EL (cell line): Measurements from ENCODE around the gene DNAH9.

ENCODE experiments used
- DNase-seq: peaks from one replicate; pipeline ENCODE4 v3.0.0-alpha.2; 2016

DNAH9 gene

DNA sequence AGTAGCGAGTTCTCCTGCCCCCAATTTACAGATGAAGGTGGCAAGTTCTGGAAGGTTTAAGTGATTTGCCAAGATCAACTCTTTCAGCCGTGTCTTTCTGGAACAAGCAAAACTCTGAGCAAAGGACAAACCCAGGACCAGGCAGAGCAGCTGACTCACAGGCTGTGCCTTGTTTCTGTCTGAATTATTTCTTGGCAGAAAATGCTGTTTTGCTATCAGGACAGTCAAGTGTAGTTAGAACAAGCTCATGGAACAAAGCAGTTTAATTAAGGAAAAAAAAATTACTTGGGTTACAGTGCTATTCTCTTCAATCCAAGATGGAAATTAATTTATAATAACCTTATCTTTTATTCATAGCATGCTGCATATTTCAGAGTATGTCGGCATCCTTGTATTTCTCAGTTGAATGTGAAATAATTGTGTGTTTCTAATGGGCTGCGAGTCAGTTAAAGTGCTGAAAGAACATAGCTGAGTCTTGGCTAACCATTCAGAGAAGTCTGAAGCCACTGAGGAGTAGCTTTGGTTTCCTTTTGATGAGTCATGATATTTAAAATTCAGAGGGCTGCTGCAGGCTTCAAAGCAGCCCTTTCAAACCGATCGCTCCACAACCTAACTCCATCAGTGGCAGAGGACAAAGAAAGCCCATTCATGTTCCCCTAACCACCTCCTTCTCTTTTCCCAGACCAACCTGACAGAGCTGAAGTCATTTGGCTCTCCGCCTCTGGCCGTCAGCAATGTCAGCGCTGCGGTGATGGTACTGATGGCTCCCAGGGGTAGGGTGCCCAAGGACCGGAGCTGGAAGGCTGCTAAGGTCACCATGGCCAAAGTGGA is 255.3 kb downstream of the DNAH9 start:
- no peak for DNase-seq

DNA sequence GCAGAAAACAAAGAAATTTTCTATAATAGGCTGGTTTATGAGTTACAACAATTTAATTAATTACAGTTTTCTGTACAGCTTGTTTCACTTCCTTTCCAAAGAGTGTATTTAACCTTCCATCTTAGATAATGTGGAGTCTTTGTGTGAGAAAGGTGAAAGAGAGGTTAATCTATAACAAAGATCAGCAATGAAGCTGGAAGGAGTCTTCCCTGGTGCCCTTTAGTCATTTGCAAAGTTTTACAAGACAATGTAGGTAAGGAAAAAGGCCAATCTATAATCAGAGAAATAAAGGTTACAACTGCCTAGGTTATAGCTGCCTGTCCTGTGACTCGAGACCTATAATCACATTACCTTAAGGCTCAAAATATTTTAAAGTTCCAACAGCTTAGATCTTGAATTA is 257.0 kb downstream of the DNAH9 start:
- DNase-seq = no peak

DNA sequence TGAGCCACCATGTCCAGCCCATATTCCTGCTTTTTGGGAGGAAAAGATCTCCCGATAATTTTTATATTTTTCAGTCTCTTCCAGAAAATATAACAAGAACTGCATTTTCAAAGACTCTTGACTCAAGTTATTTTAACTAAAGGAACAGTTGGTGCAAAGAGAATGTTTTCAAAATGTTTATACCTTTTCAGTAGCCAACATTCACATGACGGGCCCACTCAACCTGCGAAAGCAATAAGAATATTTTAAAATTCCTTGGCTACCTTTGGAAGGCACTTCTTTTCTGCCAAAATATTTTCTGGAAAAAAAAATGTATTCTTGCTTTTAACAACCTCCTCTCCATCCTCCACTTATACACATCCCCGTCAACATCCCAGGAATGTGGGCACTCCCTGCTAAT is 258.7 kb downstream of the DNAH9 start:
- DNase-seq = no peak

DNA sequence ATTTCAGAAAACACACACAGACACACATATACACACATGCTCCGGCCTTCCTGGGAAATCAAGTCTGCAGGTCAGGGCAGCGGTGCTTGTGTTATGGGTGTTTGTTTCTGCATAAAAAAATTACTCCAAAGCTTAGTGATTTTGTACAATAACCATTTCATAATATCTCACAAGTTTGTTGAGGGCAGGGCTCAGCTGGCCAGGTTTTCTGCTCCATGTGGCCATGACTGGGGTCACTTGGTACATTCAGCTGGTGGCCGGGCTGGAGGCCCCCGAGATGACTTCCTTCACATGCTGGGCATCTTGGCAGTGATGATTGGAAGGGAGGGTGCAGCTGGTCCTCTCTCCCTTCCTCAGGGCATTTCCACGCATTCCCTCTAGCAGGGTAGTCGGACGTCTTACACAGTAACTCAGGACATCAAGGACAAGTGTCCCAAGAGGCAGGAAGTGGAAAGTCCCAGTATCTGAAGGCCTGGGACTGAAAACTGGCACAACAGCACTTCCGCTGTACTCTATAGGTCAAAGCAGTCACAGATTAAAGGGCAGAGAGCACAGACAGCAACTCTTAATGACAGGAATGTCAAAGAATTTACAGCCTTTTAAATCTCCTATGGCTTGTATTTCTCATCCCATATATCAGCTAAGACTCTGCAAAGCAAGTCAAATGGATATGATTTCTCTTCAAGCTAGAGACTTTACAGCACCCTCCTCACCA is 271.6 kb downstream of the DNAH9 start:
- no peak for DNase-seq

DNA sequence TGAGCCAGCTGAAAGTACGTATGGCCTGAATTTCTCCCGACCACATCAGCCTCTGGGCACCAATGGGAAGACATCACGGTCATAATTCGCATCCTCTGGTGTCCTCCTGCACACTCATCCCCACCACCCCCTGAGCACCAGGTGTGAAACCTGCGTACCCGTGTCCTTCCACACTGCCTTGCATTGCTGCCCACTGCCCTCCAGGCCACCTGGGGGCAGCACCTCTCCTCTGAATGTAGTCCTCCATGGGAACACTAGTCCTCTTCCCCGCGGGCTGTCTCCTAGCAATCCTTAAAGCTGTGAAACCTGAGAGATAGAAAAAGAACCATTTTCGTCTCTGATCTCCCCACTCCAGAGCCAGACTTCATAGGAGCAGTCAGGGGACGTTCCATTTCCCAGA is 273.5 kb downstream of the DNAH9 start:
- DNase-seq = no peak

DNA sequence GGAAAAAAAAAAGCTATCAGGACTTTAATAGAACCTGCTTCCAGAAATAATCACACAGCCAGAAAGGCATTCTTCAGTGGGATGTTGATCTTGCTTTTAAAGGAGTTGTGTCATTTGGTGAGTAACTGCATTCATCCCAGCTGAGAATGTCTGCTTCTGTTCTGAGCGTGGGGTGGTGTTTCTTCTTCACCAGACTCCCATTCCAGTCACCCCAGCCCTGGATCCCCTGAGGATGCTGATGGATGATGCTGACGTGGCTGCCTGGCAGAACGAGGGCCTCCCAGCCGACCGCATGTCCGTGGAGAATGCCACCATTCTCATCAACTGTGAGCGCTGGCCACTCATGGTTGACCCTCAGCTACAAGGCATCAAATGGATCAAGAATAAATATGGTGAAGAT is 276.5 kb downstream of the DNAH9 start:
- no peak for DNase-seq

DNA sequence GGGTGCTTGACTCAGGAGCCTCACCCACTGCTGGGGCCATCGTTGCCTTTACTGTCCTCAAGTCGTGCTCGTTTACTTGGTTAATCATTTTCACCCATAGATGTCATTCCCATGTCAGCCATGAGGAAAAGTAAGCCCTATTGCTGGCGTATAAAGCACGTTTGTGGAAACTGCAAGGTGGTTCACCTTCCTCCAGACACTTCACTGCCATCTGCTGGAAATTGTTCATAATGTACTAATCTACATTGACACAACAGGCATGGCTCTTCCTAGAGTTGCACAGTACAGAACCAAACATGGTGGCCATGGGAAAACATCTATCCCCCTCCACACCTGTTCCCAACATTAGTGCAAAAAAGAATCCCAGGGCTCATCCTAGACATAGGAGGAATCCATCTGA is 282.4 kb downstream of the DNAH9 start:
- no peak for DNase-seq

GRCh38 chr17:11882716-11883115 is 284.4 kb downstream of the DNAH9 start:
- no peak for DNase-seq

DNA sequence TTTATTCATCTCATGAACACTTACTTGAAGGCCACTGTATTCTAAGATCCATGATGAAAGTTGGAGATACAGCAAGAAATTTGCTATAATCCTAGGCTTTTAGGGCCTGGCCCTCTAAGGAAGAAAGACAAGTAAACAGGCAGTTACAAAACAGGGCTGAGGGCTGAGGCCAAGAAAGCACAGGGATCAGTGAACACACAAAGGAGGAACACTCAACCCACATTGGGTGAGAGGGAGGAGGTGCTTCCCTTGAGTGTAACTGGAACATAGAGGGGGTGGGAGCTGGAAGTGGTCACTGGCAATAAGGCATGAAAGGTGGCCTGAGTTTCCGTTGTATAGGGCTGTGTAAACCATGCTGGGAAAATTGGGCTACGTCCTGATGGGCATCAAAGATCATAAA is 286.8 kb downstream of the DNAH9 start:
- no peak for DNase-seq

DNA sequence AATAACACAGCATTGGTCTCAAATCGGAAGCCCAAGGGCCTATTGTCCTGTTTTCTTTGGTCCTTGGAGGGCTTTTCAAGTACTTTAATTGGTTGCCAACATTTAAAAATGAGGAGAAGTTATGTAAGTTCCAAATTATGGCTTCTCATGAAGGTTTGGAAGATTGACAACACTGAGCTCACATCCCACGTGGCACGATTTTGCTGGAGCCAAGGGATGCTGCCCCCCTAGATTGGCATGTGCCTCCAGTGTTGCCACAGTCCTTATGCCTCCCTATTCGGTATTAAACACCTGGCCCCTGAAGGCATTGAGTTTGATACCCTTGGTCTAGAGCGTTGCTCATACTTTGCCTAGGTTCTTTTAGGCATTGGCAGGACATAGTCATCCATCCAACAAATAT is 291.0 kb downstream of the DNAH9 start:
- DNase-seq = no peak

- DNase-seq = no peak
Measured at GRCh38 chr17:11893862-11894261, 295.6 kb downstream of the DNAH9 start.

DNA sequence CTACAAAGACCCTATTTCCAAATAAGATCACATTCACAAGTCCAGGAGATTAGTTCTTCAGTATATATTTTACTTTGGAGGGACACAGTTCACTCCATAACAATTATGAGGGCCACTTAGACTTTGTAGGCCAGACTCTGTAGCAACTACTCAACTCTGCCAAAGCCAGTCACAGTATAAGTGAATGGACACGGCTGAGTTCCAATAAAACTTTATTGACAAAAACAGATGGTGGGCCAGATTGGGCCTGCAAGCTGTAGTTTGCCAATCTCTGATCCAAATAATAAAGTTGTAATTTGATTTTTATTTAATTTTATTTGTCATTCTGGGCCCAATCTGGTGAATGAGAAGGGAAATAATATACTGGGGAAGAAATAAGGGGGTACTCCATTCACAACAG is 297.9 kb downstream of the DNAH9 start:
- DNase-seq = no peak

DNA sequence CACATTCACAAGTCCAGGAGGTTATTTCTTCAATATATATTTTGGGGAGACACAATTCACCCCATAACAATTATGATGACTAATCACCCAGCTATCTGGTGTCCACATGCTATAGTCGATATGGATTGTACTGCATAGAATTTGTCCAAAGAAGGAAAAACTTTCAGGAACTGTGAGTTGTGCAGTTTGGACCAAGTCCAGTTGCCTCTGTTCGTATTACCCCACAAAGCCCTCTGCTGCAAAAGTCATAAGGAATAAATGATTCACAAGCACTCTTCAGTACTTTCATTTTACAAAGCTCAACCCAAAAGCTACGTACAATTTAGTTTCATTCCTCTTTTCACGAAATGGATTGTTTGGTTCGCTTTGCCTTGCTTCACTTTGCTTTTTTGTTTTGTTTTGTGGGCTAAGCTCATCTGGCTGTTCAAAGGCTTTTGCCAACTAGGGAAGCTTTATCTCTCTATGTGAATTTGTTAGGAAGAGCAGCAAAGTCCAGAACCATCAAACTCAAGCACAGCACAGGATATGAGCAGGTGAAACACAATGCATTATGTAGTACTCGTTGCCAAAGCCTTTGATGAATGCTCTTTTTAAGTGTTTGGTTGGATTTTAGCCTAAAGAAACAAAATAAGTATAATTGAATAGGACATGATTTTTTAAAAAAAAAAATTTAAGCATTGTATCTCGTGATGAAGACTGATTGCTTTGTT is 300.4 kb downstream of the DNAH9 start:
- no peak for DNase-seq

- no peak for DNase-seq
Measured at GRCh38 chr17:11899537-11899942, 301.3 kb downstream of the DNAH9 start.

- DNase-seq = no peak
Measured at GRCh38 chr17:11900041-11900476, 301.8 kb downstream of the DNAH9 start.

DNA sequence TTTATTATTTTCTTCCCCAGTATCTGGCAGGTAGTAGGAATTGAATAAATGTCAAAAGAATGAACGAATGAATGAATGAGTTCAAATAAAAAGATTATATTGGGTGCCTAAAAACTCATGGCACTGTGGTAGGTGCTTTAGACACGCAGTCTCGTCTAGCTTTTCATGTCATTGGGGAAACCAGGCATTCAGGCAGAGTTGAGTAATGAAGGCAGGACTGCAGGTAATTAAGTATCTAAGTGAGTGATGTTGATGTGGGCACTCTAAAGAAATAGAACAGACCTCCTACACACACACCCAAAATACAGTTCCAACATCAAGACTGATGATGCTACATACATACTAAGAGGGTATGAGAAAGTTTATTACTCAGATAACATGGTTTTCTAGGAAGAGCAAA is 302.4 kb downstream of the DNAH9 start:
- DNase-seq = no peak

- DNase-seq = no peak
Measured at GRCh38 chr17:11901931-11902330, 303.7 kb downstream of the DNAH9 start.

DNA sequence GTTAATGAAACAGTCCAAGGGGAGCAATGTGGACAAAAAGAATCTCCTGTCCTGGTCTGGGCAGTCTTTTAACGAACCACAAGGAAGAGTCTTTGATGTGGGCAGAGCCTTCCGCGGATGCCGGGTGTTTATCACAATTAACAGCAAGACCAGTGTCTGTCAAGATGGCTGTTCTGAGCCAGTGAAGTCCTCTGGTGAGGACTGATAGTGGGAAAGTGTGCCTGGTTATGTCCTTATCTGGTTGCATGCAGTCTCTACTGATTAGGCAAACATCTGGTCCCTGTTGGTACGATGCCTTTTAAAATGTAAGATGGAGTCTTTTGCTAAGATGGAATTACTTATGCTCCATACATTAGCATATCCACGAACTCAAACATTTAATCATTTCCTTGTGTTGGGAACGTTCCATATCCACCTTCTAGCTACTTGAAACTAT is 310.5 kb downstream of the DNAH9 start:
- no peak for DNase-seq

GRCh38 chr17:11909348-11909747 is 311.1 kb downstream of the DNAH9 start:
- no peak for DNase-seq

DNA sequence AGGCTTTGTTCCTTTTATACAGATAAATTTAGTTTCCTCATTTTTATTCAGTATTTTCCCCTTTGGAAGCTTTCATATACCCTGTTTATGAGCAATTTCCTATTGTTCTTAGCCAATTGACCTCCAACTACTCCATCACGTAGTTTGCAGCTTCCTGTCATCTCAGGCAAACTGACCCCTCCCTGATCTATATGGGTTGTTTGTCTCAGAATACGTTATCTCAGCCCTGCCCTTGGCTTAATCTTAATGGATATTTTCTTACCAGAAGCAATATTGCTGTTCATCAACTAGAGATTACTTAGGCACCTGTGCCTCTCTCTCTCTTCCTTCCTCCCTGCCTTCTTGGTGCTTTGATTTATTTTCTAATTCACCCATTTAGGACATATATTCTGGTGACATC is 317.8 kb downstream of the DNAH9 start:
- no peak for DNase-seq

DNA sequence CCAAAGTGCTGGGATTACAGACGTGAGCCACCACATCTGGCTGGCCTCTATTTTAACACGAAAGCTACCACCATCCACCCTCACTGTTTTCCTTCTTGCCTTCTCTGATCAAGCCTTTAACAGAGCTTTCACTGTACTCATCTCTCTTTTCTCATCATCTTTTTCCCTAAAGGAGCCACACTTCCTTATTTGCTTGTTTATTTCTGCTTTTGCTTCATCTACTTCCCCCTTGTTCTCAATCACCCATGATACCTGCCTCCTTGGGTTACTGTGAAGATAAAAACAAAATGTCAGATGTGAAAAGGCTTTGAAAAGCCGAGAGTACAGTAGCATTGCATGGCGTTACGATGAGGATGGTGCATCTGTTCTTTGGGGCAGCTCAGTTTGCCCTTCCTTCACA is 319.1 kb downstream of the DNAH9 start:
- no peak for DNase-seq

DNA sequence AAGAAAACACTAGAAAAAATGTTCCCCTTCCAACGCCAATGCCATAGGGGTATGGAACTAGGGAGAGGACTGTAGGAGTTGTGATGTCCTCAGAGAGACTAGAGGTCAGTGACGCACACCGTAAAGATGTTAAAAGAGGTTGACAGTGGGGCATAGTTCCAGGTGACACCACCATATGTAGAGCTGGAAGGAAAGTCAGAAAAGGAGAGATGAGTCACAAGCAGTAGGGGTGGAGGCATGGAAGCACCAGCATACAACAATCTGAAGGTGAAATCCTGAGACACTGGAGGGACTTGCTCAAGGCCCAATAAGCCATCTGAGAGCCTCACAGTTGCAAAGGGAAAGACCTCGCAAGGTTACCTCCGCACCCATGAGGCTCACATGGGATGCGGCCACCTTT is 323.0 kb downstream of the DNAH9 start:
- no peak for DNase-seq

GRCh38 chr17:11922638-11923037 is 324.4 kb downstream of the DNAH9 start:
- no peak for DNase-seq

- DNase-seq = no peak
Measured at GRCh38 chr17:11924076-11924475, 325.8 kb downstream of the DNAH9 start.
